Neural progenitor cell (in vitro differentiated cells): ENCODE results near the gene CD200R1L.

Experiments used
- CTCF ChIP-seq: fragments of 200-600 bp; sonication (generic); IDR thresholded peaks from 2 replicates; pipeline ENCODE4 v1.5.1; 2017; ENCODE audit warnings: antibody characterized with exemption, mild to moderate bottlenecking
- EZH2 ChIP-seq: fragments of 200-600 bp; sonication (generic); IDR thresholded peaks from 2 replicates; pipeline ENCODE4 v1.6.1; 2017; ENCODE audit warnings: antibody characterized with exemption, mild to moderate bottlenecking, moderate library complexity
- EZH2phosphoT487 ChIP-seq: fragments of 200-600 bp; sonication (generic); IDR thresholded peaks from 2 replicates; pipeline ENCODE4 v1.6.1; 2017; ENCODE audit warnings: antibody characterized with exemption

- TF ChIP-seq CTCF (no peak), EZH2phosphoT487 (no peak), EZH2 (no peak)
These were observed 53.2 kb downstream of the CD200R1L start for GRCh38 chr3:112793326-112794081.
